Stimulated activated CD4-positive, alpha-beta T cell treated with anti-CD3 and anti-CD28 coated beads, Interleukin-12 subunit alpha, Interleukin-12 subunit beta, amount 100 ng/mL, for 4 hours (primary cell): Measurements from ENCODE around the gene GPATCH2L.

ENCODE experiments used
- DNase-seq: peaks from one replicate; pipeline ENCODE4 v3.0.0-alpha.2; 2020

The GPATCH2L gene

DNA sequence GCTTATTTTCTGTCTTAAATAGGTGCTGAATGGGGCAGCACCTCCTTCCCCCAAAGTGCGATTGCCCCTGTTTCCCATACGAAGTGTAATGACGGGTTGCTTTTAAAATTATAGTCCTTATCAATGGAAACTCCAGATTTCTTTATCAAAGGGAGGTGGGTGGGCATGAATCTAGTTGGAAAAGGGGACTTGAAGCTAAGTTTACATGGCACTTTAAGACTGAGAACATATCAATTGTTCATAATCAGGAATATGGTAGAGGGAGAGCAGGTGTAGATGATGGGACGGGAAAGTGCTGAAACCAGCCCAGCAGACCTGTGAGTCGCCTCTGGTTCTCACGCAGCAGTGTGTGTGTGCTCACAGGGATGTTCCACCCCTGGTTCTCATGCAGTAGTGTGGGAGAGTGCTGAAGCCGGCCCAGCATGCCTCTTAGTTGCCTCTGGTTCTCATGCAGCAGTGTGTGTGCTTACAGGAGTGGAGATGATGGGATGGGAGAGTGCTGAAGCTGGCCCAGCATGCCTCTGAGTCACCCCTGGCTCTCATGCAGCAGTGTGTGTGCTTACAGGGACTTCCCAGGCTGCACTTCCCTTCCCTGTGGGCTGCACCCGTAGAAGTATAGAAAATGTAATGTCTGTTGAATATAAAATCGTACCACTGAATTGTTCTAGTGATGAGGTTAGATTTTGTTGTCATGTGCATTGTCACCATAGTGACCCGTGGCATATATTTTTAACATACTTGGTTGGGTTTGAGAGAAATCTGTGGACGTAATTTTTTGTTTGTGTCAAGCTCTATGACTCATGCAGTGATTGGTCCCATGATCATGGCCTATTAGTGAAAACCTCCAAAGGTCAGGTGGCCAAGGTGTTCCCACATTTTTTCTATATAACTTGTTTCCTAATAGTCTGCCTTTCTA lies 51.6 kb downstream of the GPATCH2L start:
- no peak for DNase-seq

DNA sequence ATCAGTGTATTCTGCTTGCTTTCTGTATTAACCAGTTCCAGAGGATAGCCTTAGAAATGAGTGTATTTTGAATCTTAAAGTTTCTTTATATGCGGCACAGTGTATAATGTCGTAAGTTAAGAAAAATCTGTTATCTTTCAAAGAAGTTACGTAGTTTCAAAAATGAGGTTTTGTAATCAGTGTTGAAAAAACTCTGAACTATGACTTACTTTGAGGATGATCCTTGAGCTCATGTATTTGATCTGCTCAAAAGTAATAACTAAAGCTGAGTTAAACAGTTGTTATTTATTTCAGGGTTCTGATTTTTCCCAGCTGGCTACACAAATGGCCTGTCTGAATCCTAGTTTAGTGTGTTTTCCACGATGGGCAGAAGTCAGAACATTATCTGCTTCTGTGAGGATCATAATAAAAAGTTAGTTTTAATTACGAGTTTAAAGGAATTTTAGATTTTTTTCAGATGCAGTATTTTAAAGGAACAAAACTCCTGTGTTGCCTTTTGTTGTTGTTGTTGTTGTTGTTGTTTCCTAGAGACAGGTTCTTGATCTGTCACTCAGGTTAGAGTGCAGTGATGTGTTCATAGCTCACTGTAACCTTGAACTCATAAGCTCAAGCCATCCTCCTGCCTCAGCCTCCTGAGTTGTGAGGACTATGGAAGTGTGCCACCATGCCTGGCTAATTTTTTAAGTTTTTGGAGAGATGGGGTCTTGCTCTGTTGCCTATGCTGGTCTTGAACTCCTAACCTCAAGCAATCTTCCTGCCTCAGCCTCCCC lies 52.9 kb downstream of the GPATCH2L start:
- DNase-seq: no peak

GRCh38 chr14:76205708-76206107 lies 54.0 kb downstream of the GPATCH2L start:
- DNase-seq: no peak

GRCh38 chr14:76208340-76208739 lies 56.6 kb downstream of the GPATCH2L start:
- no peak for DNase-seq

- DNase-seq: no peak
These were observed 60.5 kb downstream of the GPATCH2L start for GRCh38 chr14:76212242-76212641.

DNA sequence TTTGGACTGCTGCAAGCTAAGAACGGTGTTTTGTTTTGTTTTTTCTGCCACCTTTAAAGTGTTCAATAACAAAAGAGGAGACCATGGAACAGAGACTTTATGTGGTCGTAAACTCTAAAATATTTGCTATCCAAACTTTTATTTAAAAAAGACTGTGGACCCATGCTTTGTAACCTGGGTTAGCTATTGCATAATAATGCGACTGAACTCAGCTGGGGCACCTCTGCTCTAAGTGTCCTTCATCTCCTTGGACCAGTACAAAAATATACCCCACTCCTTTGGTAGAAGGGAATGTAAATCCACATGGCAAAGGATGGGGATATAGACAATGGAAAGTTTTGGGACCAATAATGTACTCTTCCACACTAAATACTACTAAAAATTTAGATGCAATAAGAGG lies 65.5 kb downstream of the GPATCH2L start:
- no peak for DNase-seq

- DNase-seq: no peak
These were observed 66.9 kb downstream of the GPATCH2L start for GRCh38 chr14:76218662-76219061.

GRCh38 chr14:76219873-76220272 lies 68.2 kb downstream of the GPATCH2L start:
- DNase-seq: no peak

DNA sequence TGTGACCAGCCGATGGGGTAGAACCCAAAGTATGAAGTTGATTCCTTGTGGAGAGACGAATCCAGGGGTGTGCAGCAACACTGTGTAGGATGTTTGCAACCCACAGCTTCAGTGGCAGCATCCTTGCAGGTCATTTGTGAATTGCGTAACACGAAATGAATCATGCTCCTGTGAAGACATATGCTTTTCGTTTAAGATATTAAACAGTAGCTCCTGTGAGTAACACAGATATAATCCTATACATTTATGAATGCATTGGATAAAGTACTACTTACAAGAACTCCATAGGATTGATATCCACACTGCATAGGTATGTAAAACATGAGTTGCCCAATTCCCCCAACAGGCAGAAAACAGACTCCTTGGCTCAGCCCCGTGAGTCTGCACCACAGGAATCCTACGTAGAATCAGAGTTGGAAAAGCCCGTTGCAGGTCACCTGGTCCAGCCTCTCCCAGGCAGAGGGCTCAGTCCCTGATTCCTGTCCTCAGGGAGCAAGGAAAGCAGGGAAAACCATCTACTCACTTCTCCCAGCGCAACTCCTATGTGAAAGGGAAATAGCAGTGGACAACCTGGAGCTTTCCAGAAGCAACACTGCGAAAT lies 75.8 kb downstream of the GPATCH2L start:
- DNase-seq: no peak

- no peak for DNase-seq
These were observed 76.4 kb downstream of the GPATCH2L start for GRCh38 chr14:76228138-76228537.

DNA sequence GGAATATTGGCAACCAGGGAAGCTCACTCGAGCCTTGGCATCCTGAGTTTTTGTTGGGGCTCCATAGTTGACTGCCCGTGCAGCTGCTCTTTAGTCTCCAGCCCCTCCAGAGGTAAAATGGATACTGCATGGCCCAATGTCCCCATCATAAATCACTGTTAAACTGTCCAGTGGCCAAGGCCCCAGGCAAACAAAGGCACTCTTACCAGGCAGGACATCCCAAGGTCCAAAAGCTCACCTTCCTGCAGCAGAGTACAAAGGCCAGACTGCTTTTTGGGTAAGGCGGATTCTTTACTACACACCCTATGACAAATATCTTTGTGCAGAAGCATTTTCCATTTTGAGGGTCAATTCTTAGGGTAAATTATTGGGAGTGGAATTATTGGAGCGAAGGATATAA lies 81.1 kb downstream of the GPATCH2L start:
- no peak for DNase-seq

DNA sequence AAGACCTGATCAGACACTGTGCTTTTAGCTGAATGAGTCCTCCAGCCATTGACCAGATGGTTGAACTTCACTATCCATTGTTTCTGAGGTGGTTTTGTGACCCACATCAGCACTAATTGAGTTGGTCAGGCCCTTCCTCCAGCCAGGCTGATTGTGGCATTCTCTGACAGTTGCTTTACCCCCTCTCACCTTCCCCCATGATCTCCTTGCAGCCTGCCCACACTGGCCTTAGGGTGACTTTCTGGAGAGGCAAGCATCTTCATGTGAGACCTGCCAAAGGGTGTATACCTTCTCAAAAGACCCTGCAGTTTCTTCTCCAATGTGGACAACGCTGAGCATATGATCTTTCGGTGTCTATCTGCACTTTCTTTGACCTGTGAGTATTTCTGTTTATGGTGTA lies 83.9 kb downstream of the GPATCH2L start:
- no peak for DNase-seq

DNA sequence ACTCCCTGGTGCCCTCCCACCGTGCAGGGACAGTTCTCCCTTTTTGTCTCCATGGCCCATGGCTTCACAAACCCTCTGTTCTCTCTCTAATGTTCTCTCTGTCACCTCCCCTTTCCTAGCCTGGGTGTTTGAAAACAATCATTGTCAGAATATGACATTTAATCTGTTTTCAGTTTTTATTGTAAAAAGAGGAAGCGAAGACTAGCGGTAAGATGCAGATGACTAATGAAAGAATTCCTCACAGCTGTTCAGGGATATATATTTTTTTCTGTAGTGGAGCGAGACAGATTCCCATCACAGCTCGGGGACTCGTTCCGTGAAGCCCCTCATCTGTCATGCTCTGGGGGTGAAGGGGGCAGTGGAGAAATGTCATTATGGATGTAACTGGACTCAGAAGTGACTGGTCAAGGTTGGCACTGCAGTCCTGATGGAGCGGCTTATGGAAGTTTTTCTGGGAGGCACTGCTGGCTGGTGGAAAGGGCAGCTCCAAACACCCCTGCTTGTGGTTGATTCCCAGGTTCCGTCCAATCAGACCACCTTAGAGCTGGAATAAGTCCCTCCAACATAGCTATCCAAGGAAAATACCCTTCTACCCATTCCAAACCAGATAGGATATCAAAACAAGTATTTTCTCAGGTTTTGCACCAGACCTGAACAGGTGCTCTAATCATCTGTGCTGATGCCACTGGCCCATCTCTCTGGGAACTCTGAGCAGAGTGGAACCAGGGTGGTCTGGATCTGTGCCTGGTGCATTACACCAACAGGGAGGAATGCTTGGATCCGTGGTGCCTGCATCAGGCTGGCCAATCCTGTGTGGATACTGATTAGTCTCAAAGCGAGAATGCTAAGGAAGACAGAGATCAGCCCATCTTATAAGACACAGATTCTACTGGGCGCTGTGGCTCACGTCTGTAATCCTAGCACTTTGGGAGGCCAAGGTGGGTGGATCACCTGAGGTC lies 84.7 kb downstream of the GPATCH2L start:
- no peak for DNase-seq

DNA sequence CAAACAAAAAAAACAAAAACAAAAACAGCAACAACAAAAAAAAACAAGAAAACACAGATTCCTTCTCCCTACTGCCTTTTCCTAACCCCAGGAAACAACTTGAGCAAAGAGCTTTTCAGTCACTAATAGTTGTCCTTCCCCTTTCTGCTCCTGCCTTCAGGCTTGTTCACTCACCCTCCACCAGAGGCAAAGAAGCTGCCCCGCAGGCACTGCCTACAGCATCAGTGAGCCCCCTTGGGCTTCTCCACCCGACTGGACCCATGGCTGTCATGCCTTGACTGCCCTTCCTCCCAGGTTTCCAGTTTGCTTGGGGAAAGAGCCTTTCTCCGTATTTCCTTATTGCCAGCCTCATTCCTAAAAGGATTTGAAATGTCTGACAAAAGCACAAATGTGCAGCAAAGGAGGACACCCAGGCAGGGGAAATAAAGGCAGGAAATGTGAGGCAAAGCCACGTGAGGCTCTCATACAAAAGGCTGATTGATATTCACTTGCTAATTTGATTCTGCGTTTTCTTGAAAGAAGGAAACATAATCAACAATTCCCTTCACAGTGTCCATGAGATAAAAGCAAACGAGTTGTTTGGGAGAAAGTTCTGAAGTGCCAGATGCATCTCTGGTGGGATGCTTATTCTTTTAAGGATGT lies 85.7 kb downstream of the GPATCH2L start:
- no peak for DNase-seq

GRCh38 chr14:76245097-76245496 lies 93.4 kb downstream of the GPATCH2L start:
- DNase-seq: no peak

DNA sequence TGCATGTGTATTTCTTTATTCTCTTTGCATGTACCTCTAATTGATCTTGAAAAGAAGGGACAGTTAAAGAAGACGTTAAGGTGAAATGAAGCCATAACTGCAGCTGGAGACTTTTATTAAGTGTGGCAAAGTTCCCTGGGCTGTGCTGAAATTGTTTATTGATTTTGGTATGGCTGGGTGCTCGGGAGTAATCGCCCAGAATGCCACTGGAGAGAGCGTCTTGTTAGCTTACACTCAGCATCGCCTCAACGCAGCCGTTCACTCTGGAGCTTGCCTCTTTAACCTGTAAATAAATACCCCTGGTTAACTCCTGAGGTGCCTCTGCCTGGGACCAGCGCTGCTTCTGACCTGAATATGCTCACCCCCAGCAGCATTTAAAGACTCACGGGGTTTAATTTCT lies 98.6 kb downstream of the GPATCH2L start:
- no peak for DNase-seq

GRCh38 chr14:76252471-76252870 lies 100.7 kb downstream of the GPATCH2L start:
- no peak for DNase-seq

GRCh38 chr14:76253111-76253510 lies 101.4 kb downstream of the GPATCH2L start:
- DNase-seq: no peak

GRCh38 chr14:76256545-76256944 lies 104.8 kb downstream of the GPATCH2L start:
- no peak for DNase-seq

DNA sequence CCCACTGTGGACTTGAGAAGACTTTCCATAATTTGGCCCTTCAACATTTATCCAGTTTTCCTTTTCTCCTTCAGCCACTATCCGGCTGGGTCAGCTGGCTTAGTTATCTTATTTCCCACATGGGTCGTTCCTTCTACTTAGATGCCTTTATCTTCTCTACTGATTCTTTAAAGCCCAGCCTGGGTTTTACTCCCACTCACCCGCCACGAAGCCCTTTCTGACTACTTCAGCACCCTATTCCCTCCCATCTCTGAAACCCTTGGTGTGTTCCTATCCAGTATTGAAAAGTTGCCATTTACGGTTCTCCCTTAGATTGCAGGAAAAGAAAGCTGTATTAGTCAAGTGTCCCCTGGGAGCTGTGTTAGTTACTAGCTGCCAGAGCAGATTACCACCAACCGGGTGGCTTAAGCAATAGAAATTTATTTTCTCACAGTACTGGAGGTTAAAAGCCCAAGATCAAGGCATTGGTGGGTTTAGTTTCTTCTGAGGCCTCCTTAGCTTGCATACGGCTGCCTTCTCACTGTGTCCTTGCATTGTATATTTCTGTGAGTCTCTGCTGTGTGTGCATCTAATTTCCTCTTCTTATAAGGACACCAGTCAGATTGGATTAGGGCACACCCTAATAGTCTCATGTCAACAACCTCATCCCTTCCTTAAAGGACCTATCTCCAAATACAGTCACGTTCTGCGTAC lies 105.5 kb downstream of the GPATCH2L start:
- no peak for DNase-seq

DNA sequence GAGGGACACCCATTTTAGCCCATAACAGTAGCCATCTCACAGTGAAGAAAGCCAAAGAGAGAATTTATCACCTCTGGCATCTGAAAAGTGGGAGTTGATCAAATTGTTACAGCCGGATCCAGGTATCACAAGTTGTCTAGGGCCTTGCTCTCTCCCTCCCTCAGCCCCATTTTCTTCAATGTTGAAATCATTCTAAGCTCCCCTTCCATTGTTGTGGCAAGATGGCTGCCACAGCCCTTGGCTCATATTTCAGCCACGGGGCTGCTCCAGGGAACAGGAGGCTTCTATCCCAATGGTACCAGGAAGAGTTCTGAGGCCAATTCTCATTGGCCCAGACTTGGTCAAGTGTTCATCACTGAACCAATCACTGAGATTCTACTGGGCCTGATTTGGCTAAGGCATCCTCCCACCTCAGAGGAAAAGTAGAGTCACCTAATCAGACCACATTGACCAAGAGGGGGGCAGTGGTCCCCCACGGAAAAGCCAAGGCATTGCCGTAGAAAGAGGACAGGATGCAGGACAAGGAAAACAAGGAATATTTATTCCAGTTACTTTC lies 106.2 kb downstream of the GPATCH2L start:
- no peak for DNase-seq
